GM19438 (cell line): ENCODE results near the gene KRTAP8-1.

ENCODE experiments used
- ATAC-seq: cut with Tn5 transposase; IDR thresholded peaks from one replicate; pipeline ENCODE4 v1.9.1; 2021; ENCODE audit warnings: low read depth; ENCODE audit not compliant: unreplicated experiment

KRTAP8-1 gene

GRCh38 chr21:30813174-30813573 is at the start of gene KRTAP8-1:
TSS of gene KRTAP8-1 (minus strand) at chr21:30813274. CDS start at chr21:30813220, 54 bp downstream.
- no peak for ATAC-seq

GRCh38 chr21:30847627-30848500 is 34.8 kb upstream of the KRTAP8-1 start:
- no peak for ATAC-seq

- ATAC-seq: no peak
Measured at GRCh38 chr21:30842990-30843389, 29.9 kb upstream of the KRTAP8-1 start.

GRCh38 chr21:30839304-30839703 is 26.2 kb upstream of the KRTAP8-1 start:
- no peak for ATAC-seq

- no peak for ATAC-seq
Measured at GRCh38 chr21:30838536-30838935, 25.5 kb upstream of the KRTAP8-1 start.

GRCh38 chr21:30831194-30831765 is 18.2 kb upstream of the KRTAP8-1 start:
- no peak for ATAC-seq

GRCh38 chr21:30829659-30830058 is 16.6 kb upstream of the KRTAP8-1 start, which contains the start of gene KRTAP7-1:
TSS of gene KRTAP7-1 (minus strand) at chr21:30829759. CDS start at chr21:30829698, 61 bp downstream.
- no peak for ATAC-seq

- no peak for ATAC-seq
Measured at GRCh38 chr21:30818837-30819610, 6.0 kb upstream of the KRTAP8-1 start.

GRCh38 chr21:30800605-30801004 is 12.5 kb downstream of the KRTAP8-1 start:
- ATAC-seq: no peak

GRCh38 chr21:30793581-30794314 is 19.3 kb downstream of the KRTAP8-1 start:
- ATAC-seq: no peak

- ATAC-seq: no peak
Measured at GRCh38 chr21:30779249-30779648, 33.8 kb downstream of the KRTAP8-1 start.

GRCh38 chr21:30769724-30770431 is 43.2 kb downstream of the KRTAP8-1 start:
- no peak for ATAC-seq
